ENCODE results near the gene LCN9. TPM values are rescaled to one million over a fixed set of nuclear protein-coding genes. Genes with fewer than 3 reads are reported as not detected.
"Not testable (repeated sequence)": the region's sequence is repeated elsewhere in the genome, so short reads cannot be mapped to it uniquely, and the experiment has no call there.

LCN9 gene
- total RNA-seq, 2 experiments from 2014 or later = not detected

DNA sequence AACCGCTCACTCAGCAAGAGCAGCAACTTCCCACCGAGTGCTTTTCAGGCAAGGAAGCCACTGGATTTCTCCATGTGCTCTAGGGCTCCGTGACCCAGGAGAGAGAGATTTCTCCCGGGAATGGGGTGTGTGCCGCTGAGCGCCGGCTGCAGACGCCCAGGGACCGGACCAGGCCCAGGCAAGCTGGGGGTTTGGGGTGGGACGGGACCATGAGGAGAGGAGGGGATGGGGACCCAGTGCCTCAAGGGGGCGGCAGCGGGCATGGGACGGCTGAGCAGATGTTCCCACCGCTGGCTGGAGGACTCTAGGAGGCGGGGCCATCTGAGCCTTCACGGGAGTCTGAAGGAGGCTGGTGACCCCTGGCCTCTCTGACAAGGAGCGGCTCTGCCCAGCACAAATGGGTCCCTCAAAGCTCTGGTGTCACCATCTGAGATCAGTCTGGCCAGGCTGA, 8.5 kb downstream of the LCN9 start:
- no peak for DNase-seq
- POLR2A ChIA-PET = no interaction called here
- Mint-ChIP-seq H3K4me1 (no peaks in the 10 kb centered on the region), H3K9me3 (no peaks in the 10 kb centered on the region), H3K27ac (no peak overlapping the region), H3K4me3 (no peak overlapping the region), H3K27me3 (no peaks in the 10 kb centered on the region), H3K36me3 (no peaks in the 10 kb centered on the region)
- ATAC-seq (ENCODE audit: low read depth) = no peak

DNA sequence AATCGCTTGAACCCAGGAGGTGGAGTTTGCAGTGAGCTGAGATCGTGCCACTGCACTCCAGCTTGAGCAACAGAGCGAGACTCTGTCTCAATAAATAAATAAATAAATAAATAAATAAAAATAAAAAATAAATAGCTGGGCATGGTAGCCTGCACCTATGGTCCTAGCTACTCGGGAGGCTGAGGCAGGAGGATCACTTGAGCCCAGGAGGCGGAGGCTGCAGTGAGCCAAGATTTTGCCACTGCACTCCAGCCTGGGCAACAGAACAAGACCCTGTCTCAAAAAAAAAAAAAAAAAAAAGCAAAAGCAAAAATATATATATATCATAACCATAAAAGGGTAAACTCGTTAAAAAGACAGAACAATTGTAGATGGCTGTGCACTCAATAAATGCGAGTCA, 9.7 kb downstream of the LCN9 start:
- H3K27ac Mint-ChIP-seq; H3K27me3 Mint-ChIP-seq; ATAC-seq (ENCODE audit: low read depth): not testable (repeated sequence)

DNA sequence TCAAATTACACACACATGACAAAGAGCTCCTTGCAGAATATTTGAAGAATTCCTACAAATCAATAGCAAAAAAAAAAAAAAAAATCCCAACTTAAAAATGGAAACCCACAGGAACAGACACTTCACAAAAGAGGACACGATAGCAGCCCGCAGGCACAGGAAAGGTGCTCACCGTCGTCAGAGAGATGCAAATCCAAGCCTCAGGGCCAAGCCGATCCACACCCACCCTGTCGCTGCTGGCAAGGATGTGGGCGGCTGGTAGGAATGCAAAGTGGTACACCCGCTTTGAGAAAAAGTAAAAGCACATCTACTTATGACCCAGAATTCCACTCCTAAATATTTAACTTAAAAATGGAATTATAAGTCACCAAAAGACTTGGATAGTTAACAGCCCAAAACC, 10.8 kb downstream of the LCN9 start:
- no peaks in the 10 kb centered on the region for H3K27me3 Mint-ChIP-seq
- no peaks in the 10 kb centered on the region for H3K36me3 Mint-ChIP-seq
- H3K9me3 Mint-ChIP-seq = no peaks in the 10 kb centered on the region
- H3K4me3 Mint-ChIP-seq = no peak overlapping the region
- no peak for DNase-seq
- no peak for ATAC-seq (ENCODE audit: low read depth)
- H3K27ac Mint-ChIP-seq = no peak overlapping the region
- H3K4me1 Mint-ChIP-seq = no peaks in the 10 kb centered on the region
- POLR2A ChIA-PET = no interaction called here

More for the DNA sequence above, 9.7 kb downstream of the LCN9 start:
- H3K9me3 Mint-ChIP-seq, H3K36me3 Mint-ChIP-seq, DNase-seq, H3K4me3 Mint-ChIP-seq, H3K4me1 Mint-ChIP-seq, POLR2A ChIA-PET: not testable (repeated sequence)

DNA sequence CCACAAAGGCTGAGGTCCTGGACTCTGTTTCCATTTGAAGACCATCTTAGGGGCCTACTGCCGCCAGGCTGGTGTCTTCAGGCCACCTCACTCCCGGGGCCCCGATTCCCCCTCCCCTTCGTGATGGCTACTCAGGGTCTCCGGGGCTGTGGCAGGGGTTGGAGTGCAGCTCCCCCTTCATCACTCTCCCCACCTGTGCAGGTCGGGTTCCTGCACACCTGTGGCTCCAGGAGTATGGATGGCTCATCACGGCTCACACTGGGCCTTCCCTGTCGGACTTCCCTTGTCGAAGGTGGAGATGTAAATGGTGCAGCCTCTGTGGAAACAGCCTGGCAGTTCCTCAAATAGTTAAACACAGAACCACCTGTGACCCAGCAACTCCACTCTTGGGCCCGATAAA, 11.9 kb downstream of the LCN9 start:
- Mint-ChIP-seq H3K4me1 (no peaks in the 10 kb centered on the region), H3K27ac (no peak overlapping the region), H3K4me3 (no peak overlapping the region), H3K36me3 (no peaks in the 10 kb centered on the region), H3K27me3 (no peaks in the 10 kb centered on the region), H3K9me3 (no peaks in the 10 kb centered on the region)
- DNase-seq (no peak), ATAC-seq (ENCODE audit: low read depth) (no peak)
- POLR2A ChIA-PET = no interaction called here

DNA sequence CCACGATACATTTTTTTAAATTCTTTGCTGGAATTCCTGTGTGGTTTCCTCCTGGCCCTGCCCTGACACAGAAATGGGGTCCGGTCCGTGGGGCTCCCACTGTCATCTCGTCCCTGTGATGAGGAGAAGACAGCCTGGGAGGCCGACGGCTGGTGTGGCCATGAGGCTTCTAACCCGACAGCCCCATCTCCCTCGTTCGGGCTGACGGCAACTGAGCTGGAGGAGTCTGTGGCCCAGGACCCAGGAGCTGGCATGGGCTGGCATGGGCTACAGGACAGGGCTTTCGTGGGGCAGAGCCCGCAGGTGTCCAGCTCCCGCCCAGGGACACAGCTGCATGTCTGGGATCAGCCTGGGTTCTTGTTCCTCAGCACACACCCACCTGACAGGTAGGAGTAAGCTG, 13.8 kb downstream of the LCN9 start:
- DNase-seq = no peak
- H3K27me3 Mint-ChIP-seq = no peaks in the 10 kb centered on the region
- no peak for ATAC-seq (ENCODE audit: low read depth)
- H3K4me1 Mint-ChIP-seq = no peaks in the 10 kb centered on the region
- POLR2A ChIA-PET = no interaction called here
- no peak overlapping the region for H3K4me3 Mint-ChIP-seq
- no peaks in the 10 kb centered on the region for H3K36me3 Mint-ChIP-seq
- no peaks in the 10 kb centered on the region for H3K9me3 Mint-ChIP-seq
- H3K27ac Mint-ChIP-seq = no peak overlapping the region

DNA sequence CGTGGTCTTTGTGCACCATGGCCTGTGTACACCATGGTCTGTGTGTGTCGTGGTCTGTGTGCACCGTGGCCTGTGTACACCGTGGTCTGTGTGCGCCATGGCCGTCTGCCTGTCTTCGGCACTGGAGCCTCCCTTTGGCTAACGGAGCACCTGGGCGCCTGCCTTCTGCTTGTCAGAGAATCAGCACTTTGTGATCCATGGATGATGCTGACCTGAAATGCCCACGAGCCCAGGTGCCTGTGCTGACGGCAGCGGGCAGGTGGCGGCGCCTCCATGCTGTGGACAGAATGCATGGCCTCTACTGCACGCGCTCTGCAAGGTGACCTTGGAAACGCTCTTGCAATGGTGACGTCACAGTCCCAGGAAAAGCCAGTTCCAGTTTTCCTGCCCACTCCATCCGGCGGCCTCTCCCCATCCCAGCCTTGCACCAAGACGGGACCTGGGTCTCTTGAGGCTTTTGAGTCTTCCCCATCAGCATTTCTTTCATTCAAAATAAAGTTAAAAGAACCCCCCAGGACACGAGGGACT, 14.6 kb downstream of the LCN9 start:
- DNase-seq = no peak
- no peak overlapping the region for H3K4me3 Mint-ChIP-seq
- no peak for ATAC-seq (ENCODE audit: low read depth)
- H3K27me3 Mint-ChIP-seq = no peaks in the 10 kb centered on the region
- H3K4me1 Mint-ChIP-seq = no peaks in the 10 kb centered on the region
- POLR2A ChIA-PET = no interaction called here
- no peaks in the 10 kb centered on the region for H3K9me3 Mint-ChIP-seq
- H3K27ac Mint-ChIP-seq = no peak overlapping the region
- H3K36me3 Mint-ChIP-seq = no peaks in the 10 kb centered on the region

DNA sequence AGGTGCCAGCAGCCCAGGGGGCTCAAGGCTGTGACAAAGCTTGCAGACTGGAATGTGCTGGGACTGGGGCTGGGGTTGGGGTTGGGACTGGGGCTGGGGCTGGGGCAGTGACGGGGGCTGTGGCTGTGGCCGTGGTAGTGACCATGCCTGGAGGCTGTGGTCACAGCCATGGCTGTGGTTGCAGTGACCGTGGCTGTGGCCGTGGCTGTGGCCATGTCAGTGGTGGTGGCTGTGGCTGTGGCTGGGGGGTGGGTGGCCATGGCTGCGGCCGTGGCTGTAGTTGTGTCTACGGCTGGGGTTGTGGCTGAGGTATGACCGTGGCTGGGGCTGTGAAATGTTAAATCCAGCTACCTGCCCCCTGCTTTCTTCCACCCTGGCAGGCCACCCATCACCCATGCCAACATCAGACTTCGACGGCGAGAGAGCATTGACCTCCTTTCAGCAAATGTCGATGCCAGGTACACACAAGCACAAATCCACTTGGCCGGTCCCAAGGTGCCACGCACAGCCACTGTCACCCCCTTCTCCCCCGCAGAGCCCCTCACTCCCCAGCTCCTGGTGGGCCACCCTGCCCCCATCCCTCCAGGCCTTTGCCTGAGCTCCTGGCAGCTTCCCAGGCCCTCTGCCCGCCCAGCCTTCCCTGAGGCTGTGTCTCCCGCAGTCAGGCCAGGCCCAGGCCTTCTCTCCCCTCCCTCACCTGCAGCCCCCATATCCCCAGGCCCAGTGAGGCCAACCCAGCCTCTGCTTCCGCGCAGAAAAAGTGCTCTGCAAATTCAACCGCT, 15.3 kb downstream of the LCN9 start:
- ATAC-seq (ENCODE audit: low read depth) (no peak), DNase-seq (no peak)
- no peaks in the 10 kb centered on the region for H3K4me1 Mint-ChIP-seq
- no peaks in the 10 kb centered on the region for H3K27me3 Mint-ChIP-seq
- H3K4me3 Mint-ChIP-seq = no peak overlapping the region
- H3K27ac Mint-ChIP-seq = no peak overlapping the region
- POLR2A ChIA-PET = no interaction called here
- H3K36me3 Mint-ChIP-seq = no peaks in the 10 kb centered on the region
- H3K9me3 Mint-ChIP-seq = no peaks in the 10 kb centered on the region

DNA sequence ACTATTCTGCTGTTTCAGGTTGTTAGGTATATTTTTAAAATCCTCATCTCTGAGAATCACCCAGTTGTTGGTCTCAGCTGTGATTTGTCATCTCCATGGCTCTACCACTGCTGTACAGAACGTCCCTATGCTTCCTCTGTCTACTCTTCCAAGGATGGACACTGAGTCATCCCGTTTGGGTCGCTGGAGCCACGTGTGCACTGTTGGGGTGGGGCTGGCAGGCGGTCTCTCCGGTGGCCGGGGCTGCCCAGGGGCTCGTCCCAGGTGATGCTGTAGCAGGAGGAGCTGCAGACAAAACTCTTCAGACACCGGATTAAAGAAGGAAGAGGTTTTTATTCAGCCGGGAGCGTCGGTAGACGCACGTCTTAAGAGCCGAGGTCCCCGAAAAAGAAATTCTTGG, 16.9 kb downstream of the LCN9 start:
- no peak overlapping the region for H3K27ac Mint-ChIP-seq
- H3K27me3 Mint-ChIP-seq = no peaks in the 10 kb centered on the region
- no peak for DNase-seq
- H3K4me1 Mint-ChIP-seq = no peaks in the 10 kb centered on the region
- no peaks in the 10 kb centered on the region for H3K36me3 Mint-ChIP-seq
- POLR2A ChIA-PET = no interaction called here
- ATAC-seq (ENCODE audit: low read depth) = no peak
- no peak overlapping the region for H3K4me3 Mint-ChIP-seq
- H3K9me3 Mint-ChIP-seq = no peaks in the 10 kb centered on the region

DNA sequence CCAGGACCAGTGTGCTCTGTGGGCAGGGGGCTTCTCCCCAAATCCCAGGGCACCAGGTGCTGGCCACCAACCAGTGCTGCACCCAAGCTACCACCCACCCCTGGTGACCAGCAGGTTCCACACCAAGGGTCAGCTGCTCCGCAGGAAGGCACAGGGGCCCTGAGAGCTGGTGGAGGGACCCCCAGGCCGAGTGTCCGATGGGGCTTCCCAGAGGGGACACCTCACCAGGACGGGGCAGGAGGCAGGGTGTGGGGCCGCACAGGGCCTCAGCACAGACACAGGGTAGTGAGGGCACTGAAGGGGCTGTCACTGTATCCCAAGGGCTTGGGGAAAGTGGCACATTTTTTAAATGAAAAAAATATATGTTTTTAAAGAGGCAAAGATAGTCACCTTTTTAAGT, 18.1 kb downstream of the LCN9 start:
- Mint-ChIP-seq H3K36me3 (no peaks in the 10 kb centered on the region), H3K4me1 (no peaks in the 10 kb centered on the region), H3K9me3 (no peaks in the 10 kb centered on the region), H3K27me3 (no peaks in the 10 kb centered on the region), H3K27ac (no peak overlapping the region), H3K4me3 (no peak overlapping the region)
- no peak for DNase-seq
- POLR2A ChIA-PET = no interaction called here
- ATAC-seq (ENCODE audit: low read depth) = no peak

DNA sequence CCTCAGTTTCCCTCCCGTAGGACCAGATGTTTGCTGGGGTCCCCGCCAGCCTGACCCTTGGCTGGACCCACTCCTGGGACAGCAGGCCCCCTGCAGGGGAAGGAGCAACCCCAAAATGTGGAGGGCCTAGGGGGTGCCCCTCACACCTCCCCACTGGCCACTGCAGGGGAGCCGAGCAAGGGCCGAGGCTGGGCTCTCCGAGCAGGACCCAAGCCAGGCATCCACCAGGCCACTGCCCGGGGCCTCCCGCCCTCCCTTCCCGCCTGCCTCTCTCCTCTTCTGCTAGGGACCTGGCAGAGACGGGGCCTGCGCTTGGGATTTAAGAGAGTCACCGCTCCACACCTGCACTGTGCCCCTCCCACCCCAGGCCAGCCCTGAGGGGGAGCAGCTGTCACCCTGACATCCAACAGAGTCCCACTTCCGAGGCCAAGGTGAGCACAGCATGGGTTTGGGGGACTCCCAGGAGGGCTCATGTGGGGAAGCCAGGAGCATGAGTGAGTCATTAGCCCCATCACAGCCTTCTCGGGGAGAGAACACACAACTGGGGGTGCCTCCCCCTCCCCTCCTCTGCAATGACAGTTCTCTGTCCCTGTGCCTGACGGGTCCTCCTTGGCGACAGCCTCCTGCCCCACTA, 20.4 kb downstream of the LCN9 start:
- H3K4me1 Mint-ChIP-seq = no peaks in the 10 kb centered on the region
- no peaks in the 10 kb centered on the region for H3K36me3 Mint-ChIP-seq
- no peak for ATAC-seq (ENCODE audit: low read depth)
- POLR2A ChIA-PET = no interaction called here
- no peak for DNase-seq
- H3K4me3 Mint-ChIP-seq = no peak overlapping the region
- H3K27ac Mint-ChIP-seq = no peak overlapping the region
- H3K9me3 Mint-ChIP-seq = no peaks in the 10 kb centered on the region
- H3K27me3 Mint-ChIP-seq = no peaks in the 10 kb centered on the region

DNA sequence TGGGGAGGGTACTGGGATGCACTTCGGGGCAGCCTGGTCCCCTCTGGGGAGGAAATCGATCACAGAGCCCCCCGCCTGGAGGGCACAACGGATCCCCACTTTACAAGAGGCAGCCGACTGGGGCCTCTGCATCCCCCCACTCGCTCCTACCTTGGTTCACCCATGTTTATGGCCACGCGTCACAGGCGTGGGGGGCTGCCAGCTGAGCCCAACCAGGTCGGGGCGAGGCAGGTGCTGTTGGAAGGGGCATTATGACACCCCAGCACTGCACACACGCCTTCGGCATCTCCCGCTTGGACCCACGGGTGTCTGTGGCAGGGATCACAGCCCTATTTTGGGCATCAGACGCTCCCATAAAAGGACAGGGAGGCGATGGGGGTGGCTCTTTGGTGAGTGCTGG, 21.6 kb downstream of the LCN9 start:
- POLR2A ChIA-PET = no interaction called here

DNA sequence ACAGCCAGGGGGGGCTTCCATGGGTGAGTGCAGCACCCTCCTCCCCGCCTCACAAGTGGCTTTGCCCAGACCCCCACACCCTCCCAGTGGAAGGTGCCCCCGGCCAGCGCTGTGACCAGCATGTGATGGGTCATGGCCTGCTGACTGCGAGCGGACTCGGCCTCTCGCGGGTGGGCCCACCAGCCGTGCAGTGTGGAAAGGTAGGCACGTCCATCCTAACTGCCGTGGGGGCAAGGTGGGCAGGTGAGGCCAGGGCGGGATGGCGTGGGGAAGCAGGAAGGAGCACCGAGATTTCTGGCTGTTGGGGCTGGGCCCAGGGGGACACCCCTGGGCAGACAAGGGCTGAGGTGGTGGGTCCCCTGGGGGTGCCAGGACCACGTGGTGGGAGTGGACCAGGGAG, 24.1 kb downstream of the LCN9 start:
- Mint-ChIP-seq H3K4me3 (no peak overlapping the region), H3K27ac (no peak overlapping the region), H3K9me3 (no peaks in the 10 kb centered on the region), H3K27me3 (no peaks in the 10 kb centered on the region), H3K4me1 (no peaks in the 10 kb centered on the region), H3K36me3 (no peaks in the 10 kb centered on the region)
- no peak for ATAC-seq (ENCODE audit: low read depth)
- POLR2A ChIA-PET = no interaction called here
- DNase-seq = no peak

More for the DNA sequence above, 21.6 kb downstream of the LCN9 start:
- ATAC-seq (ENCODE audit: low read depth) (no peak), DNase-seq (no peak)
- no peaks in the 10 kb centered on the region for H3K36me3 Mint-ChIP-seq
- H3K27ac Mint-ChIP-seq = no peak overlapping the region
- no peak overlapping the region for H3K4me3 Mint-ChIP-seq
- no peaks in the 10 kb centered on the region for H3K27me3 Mint-ChIP-seq
- no peaks in the 10 kb centered on the region for H3K9me3 Mint-ChIP-seq
- H3K4me1 Mint-ChIP-seq = no peaks in the 10 kb centered on the region

DNA sequence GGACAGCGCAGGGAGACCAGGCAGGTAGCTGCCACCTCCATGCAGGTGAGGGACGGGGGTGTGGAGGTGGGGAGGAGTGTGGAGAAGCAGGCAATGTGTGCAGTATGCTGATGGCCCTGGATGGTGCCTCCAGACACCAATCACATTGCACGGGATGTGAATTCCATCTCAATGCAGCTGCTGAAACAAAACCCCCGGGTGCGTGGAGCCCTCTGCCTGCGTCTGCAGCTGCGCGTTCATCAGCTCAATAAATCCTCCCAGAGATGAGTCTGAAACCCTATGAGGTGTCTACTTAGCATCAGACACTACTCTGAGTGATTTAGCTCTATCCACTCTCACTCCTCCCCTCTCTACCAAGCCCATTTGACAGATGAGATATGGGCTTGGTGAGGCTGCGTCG, 25.9 kb downstream of the LCN9 start:
- POLR2A ChIA-PET = no interaction called here
- no peak for DNase-seq

DNA sequence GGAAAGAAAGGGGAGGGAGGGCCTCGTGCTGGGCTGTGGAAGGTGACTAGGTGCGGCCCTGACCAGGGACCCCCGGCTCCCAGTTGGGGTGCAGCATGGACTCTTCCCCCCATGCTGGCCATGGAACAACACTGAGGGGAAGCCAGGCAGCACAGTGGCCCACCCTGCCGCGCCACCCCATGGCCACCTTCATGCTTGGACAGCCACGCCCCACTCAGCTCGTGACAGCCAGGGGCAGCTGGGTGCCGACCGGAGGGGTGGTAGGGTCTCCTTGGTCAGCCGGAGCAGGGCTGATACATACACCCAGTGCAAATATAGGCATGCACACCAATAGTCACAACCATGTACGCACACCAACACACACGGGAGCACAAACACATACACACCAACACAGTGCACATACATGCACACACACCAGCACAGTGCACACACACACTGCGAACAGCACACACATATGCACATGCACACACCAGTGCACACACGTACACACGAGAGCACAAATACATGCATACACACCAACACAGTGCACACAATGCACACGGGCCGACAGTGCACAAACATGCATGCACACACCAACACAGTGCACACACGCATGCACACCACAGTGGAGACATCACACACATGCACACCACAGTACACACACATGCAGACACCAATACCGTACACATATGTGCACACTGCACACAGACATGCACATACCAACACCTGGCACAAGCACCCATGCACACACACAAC, 27.9 kb downstream of the LCN9 start:
- Mint-ChIP-seq H3K4me3 (no peak overlapping the region), H3K4me1 (no peaks in the 10 kb centered on the region), H3K27ac (no peak overlapping the region), H3K36me3 (no peaks in the 10 kb centered on the region), H3K27me3 (no peaks in the 10 kb centered on the region), H3K9me3 (no peaks in the 10 kb centered on the region)
- POLR2A ChIA-PET = no interaction called here
- DNase-seq (no peak), ATAC-seq (ENCODE audit: low read depth) (no peak)

More for the DNA sequence above, 25.9 kb downstream of the LCN9 start:
- H3K9me3 Mint-ChIP-seq = no peaks in the 10 kb centered on the region
- no peak for ATAC-seq (ENCODE audit: low read depth)
- H3K27me3 Mint-ChIP-seq = no peaks in the 10 kb centered on the region
- no peaks in the 10 kb centered on the region for H3K36me3 Mint-ChIP-seq
- H3K27ac Mint-ChIP-seq = no peak overlapping the region
- H3K4me1 Mint-ChIP-seq = no peaks in the 10 kb centered on the region
- H3K4me3 Mint-ChIP-seq = no peak overlapping the region
